HepG2 (cell line): ENCODE results near the gene ABCC1. TPM values are rescaled to one million over a fixed set of nuclear protein-coding genes. Genes with fewer than 3 reads are reported as not detected.

Experiments
- BHLHE40 ChIP-seq: IDR thresholded peaks from 2 replicates; pipeline ENCODE4 v1.6.1; 2011; ENCODE audit warnings: low read length, improper control_type of control experiment
- CEBPG ChIP-seq: IDR thresholded peaks from 2 replicates; pipeline ENCODE4 v1.6.1; 2016
- CERS6 ChIP-seq: sonication (generic); formaldehyde crosslinking; IDR thresholded peaks from 2 replicates; pipeline ENCODE4 v1.5.0; 2020; ENCODE audit warnings: missing genetic modification reagents
- HOXA9 ChIP-seq: sonication (generic); formaldehyde crosslinking; IDR thresholded peaks from 2 replicates; pipeline ENCODE4 v1.8.1; 2022; ENCODE audit warnings: missing genetic modification reagents, mild to moderate bottlenecking, moderate library complexity, borderline replicate concordance
- KAT7 ChIP-seq: IDR thresholded peaks from 2 replicates; pipeline ENCODE4 v1.6.1; 2018; ENCODE audit warnings: borderline replicate concordance, missing compliant biosample characterization
- NR0B2 ChIP-seq: sonication (generic); formaldehyde crosslinking; IDR thresholded peaks from 2 replicates; pipeline ENCODE4 v1.4.0; 2020; ENCODE audit warnings: mild to moderate bottlenecking, missing genetic modification reagents
- NR2F1 ChIP-seq, 2 experiments: fragments of 450-650 bp in 1 of 2; formaldehyde crosslinking in 1 of 2; IDR thresholded peaks; 2 replicates each; pipeline versions ENCODE4 v1.5.0 to v1.6.1; 2016 to 2020; ENCODE audit warnings: mild to moderate bottlenecking in 1 of 2, missing compliant biosample characterization in 1 of 2, missing genetic modification reagents in 1 of 2, moderate library complexity in 1 of 2
- POLR2G ChIP-seq: fragments of 200-400 bp; formaldehyde crosslinking; IDR thresholded peaks from 2 replicates; pipeline ENCODE4 v1.6.1; 2018; ENCODE audit warnings: mild to moderate bottlenecking, low read depth, low read length, moderate library complexity
- SOX13 ChIP-seq, 3 experiments: fragments of 450-650 bp in 1 of 3; sonication (generic) in 1 of 3; formaldehyde crosslinking in 1 of 3; IDR thresholded peaks in 2 of 3; conservative IDR thresholded peaks in 1 of 3; 2 replicates each; pipeline versions ENCODE4 v1.5.0 to v1.6.1; 2016 to 2020; ENCODE audit warnings: antibody characterized with exemption in 1 of 3, mild to moderate bottlenecking in 1 of 3, missing compliant biosample characterization in 1 of 3, missing genetic modification reagents in 1 of 3, moderate library complexity in 1 of 3
- THRA ChIP-seq: sonication (generic); formaldehyde crosslinking; IDR thresholded peaks from 2 replicates; pipeline ENCODE4 v1.4.0; 2020; ENCODE audit warnings: missing genetic modification reagents, borderline replicate concordance
- ZNF180 ChIP-seq: sonication (generic); formaldehyde crosslinking; IDR thresholded peaks from 2 replicates; pipeline ENCODE4 v1.4.0; 2020; ENCODE audit warnings: low read depth, missing genetic modification reagents, borderline replicate concordance
- ZNF225 ChIP-seq: sonication (generic); formaldehyde crosslinking; IDR thresholded peaks from 2 replicates; pipeline ENCODE4 v1.4.0; 2020; ENCODE audit warnings: mild to moderate bottlenecking, missing genetic modification reagents
- ZNF512 ChIP-seq: sonication (generic); formaldehyde crosslinking; IDR thresholded peaks from 2 replicates; pipeline ENCODE4 v1.4.0; 2020; ENCODE audit warnings: mild to moderate bottlenecking, missing genetic modification reagents
- ZNF691 ChIP-seq: sonication (generic); formaldehyde crosslinking; IDR thresholded peaks from 2 replicates; pipeline ENCODE4 v1.4.0; 2020; ENCODE audit warnings: missing genetic modification reagents, low read depth, mild to moderate bottlenecking, borderline replicate concordance
- ZNF710 ChIP-seq: sonication (generic); formaldehyde crosslinking; IDR thresholded peaks from 2 replicates; pipeline ENCODE4 v1.5.0; 2020; ENCODE audit warnings: mild to moderate bottlenecking, missing genetic modification reagents, borderline replicate concordance
- ZNF773 ChIP-seq: sonication (generic); formaldehyde crosslinking; IDR thresholded peaks from 2 replicates; pipeline ENCODE4 v1.4.0; 2020; ENCODE audit warnings: missing genetic modification reagents, borderline replicate concordance
- ZNF883 ChIP-seq: sonication (generic); formaldehyde crosslinking; IDR thresholded peaks from 2 replicates; pipeline ENCODE4 v1.5.1; 2020; ENCODE audit warnings: mild to moderate bottlenecking, missing genetic modification reagents; ENCODE audit errors: not compliant biosample characterization
- polyA plus RNA-seq, 8 experiments: library from polyadenylated mRNA; depleted of rRNA in 3 of 8; stranded (reverse) in 7 of 8; unstranded in 1 of 8; fragments of >200 nt; fragmentation: Illumina TruSeq in 4 of 8; extraction: Trizol in 4 of 8; gene quantifications; 2 replicates each; pipeline versions ENCODE4 v1.2.1 to v1.2.3, GENCODE V29; 2011 to 2016; ENCODE audit warnings: low read depth in 4 of 8, missing spikeins in 1 of 8, mixed read lengths in 1 of 8; ENCODE audit not compliant: insufficient read depth in 1 of 8
- total RNA-seq, 5 experiments: library from RNA; depleted of rRNA; stranded (reverse); fragments of >200 nt; fragmentation: Illumina TruSeq; extraction: Trizol; gene quantifications; 2 replicates each; pipeline ENCODE4 v1.2.3, GENCODE V29; 2016; ENCODE audit warnings: low read depth in 1 of 5

The ABCC1 gene
- total and polyA plus RNA-seq, 2 of the 13 experiments (the other 11 are each of a cell fraction or from before 2014, with no cell fraction given), result 13.0 to 30.6 TPM

- TF ChIP-seq POLR2G (no peak), SOX13 (IDR thresholded peaks at IDR 0.05) (no peak), SOX13 (CRISPR knock-in tag; conservative IDR thresholded peaks at IDR 0.05 in 1 of 2, IDR thresholded peaks at IDR 0.05 in 1 of 2) (peak in 1 of 2 experiments; percentile 21; a peak in 1 of 4 replicates), CEBPG (peak; percentile 97), HOXA9 (CRISPR knock-in tag) (no peak), ZNF512 (CRISPR knock-in tag) (no peak), BHLHE40 (0 out of 2 replicates have a peak, but pooled peaks have one; percentile 5), ZNF773 (CRISPR knock-in tag) (no peak), ZNF225 (CRISPR knock-in tag) (peak; percentile 46; the same call in 1 of the 2 replicates), KAT7 (CRISPR knock-in tag) (0 out of 2 replicates have a peak, but pooled peaks have one; percentile 82), CERS6 (CRISPR knock-in tag) (0 out of 2 replicates have a peak, but pooled peaks have one; percentile 40), ZNF710 (CRISPR knock-in tag) (0 out of 2 replicates have a peak, but pooled peaks have one; percentile 22), THRA (peak; percentile 98), NR0B2 (CRISPR knock-in tag) (no peak), ZNF883 (CRISPR knock-in tag) (no peak), NR2F1 (CRISPR knock-in tag; IDR thresholded peaks at IDR 0.05) (peak; percentile 69 to 73; a peak in 3 of 4 replicates), ZNF180 (CRISPR knock-in tag) (no peak), ZNF691 (CRISPR knock-in tag) (no peak)
Observed at GRCh38 chr16:15928261-15929104, 20.9 kb upstream of the ABCC1 start (continued).
